ENCODE data around the gene PLEKHG5. TPM values are rescaled to one million over a fixed set of nuclear protein-coding genes. Genes with fewer than 3 reads are reported as not detected.
A peak's percentile ranks its signal among the peaks of the same experiment; 100 is the strongest.

PLEKHG5 gene
- total and polyA plus RNA-seq, 9 donors = 2.0 to 13.1 (median 9.4) TPM

DNA sequence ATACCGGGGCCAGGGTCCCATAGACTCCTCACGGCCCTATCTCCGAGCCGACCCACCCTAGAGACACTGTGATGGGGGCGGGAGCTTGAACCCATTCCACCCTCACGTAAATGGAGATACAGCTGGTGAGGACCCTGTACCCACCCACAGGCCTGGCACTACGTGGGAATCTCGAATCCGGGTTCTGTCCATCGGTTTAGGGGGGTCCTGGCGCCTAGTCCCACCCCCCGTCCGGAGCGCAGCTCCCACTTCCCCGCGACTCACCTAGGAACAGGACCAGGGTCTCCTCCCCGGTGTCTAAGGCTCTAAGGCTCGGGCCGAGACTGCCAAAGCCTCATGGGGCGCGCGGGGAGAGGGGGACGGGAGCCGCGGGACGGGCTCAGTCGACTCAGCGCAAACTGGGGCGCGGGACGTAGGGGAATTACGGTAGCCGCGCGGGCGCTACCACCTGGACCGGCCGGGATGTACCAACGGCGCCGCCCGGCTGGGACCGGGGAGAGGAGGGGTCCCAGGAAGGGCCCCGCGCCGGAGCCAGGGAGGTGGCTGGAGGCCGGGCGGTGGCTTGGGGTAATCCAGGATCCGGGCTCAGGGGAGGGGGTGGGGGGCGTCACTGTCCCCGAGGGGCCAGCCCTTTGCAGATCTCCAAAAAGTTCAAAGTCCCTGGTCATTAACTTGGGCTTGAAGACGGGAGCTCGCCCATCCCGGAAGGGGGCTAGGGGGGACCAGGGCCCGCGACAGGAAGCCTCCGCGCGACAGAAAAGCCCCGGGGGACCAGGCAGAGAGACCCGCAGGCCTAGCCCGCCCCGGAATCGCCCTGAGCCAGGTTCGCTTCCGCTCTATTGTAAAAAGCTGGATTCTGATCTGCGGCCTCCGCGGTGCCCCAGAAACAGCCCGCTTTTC, 1.0 kb downstream of the PLEKHG5 start:
- Histone ChIP-seq H3K27me3 (no peaks in the 10 kb centered on the region), H3K9me3 (no peaks in the 10 kb centered on the region), H3K36me3 (no peaks in the 10 kb centered on the region), H3K4me1 (ENCODE audit: insufficient read depth) (peaks cover 3% of the 10 kb centered on the region), H3K27ac (no peak overlapping the region), H3K4me3 (peak overlapping the region; percentile 65)
- 1 to 3% (median 1%) methylated on average over 37 to 70 of the region's 70 CpGs for WGBS, 3 donors
- DNase-seq = peak; percentile 57 to 79 (median 61)
- intact Hi-C loops (cut with DNase I) = loop anchor here in 1 of 4 donors (10.0 kb wide), 1 partner anchor 64 kb away; the partner anchor contains the start of genes NOL9 and TAS1R1
- TF ChIP-seq EP300 (IDR thresholded peaks at IDR 0.05) (no peak), POLR2A (IDR thresholded peaks at IDR 0.05) (no peak)
- TF ChIP-seq, protein P1, sequence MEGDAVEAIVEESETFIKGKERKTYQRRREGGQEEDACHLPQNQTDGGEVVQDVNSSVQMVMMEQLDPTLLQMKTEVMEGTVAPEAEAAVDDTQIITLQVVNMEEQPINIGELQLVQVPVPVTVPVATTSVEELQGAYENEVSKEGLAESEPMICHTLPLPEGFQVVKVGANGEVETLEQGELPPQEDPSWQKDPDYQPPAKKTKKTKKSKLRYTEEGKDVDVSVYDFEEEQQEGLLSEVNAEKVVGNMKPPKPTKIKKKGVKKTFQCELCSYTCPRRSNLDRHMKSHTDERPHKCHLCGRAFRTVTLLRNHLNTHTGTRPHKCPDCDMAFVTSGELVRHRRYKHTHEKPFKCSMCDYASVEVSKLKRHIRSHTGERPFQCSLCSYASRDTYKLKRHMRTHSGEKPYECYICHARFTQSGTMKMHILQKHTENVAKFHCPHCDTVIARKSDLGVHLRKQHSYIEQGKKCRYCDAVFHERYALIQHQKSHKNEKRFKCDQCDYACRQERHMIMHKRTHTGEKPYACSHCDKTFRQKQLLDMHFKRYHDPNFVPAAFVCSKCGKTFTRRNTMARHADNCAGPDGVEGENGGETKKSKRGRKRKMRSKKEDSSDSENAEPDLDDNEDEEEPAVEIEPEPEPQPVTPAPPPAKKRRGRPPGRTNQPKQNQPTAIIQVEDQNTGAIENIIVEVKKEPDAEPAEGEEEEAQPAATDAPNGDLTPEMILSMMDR (IDR thresholded peaks at IDR 0.05) = no peak

DNA sequence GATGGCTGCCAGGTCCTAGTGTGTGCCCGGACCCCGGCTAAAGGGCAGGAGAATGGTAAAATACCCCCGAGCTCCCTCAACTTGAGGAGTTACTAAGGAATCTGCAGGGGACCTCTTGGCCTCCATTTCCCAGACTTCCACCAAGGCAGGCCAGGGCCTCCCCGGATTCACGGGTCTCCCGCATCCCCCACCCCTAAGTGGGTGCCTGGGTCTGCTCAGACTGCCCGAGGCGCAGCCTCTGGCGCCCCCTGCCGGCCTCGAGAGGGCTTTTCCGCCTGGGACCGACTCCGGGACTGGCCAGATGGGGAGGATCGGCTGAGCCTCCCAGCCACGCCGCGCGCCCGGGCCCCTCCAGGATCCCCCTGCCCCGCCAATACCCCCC, 1.7 kb downstream of the PLEKHG5 start:
- peak overlapping the region; percentile 65 for H3K4me3 ChIP-seq
- TF ChIP-seq, protein P1 (IDR thresholded peaks at IDR 0.05) = peak; percentile 49 to 77 (median 59)
- no peak for TF ChIP-seq EP300 (IDR thresholded peaks at IDR 0.05)
- peaks cover 3% of the 10 kb centered on the region for H3K4me1 ChIP-seq (ENCODE audit: insufficient read depth)
- DNase-seq = peak; percentile 45 to 75 (median 65)
- 13 to 14% (median 13%) methylated on average over 20 to 21 of the region's 21 CpGs for WGBS, 3 donors
- H3K36me3 ChIP-seq = no peaks in the 10 kb centered on the region
- intact Hi-C loops (cut with DNase I) = loop anchor here (5.0 to 10.0 kb wide), 4 partner anchors 65 to 158 kb away; partner anchors contain the start of genes NOL9 (in 1 of the 4) and TAS1R1 (in 1 of the 4)
- H3K27ac ChIP-seq = no peak overlapping the region
- no peaks in the 10 kb centered on the region for H3K27me3 ChIP-seq
- H3K9me3 ChIP-seq = no peaks in the 10 kb centered on the region

DNA sequence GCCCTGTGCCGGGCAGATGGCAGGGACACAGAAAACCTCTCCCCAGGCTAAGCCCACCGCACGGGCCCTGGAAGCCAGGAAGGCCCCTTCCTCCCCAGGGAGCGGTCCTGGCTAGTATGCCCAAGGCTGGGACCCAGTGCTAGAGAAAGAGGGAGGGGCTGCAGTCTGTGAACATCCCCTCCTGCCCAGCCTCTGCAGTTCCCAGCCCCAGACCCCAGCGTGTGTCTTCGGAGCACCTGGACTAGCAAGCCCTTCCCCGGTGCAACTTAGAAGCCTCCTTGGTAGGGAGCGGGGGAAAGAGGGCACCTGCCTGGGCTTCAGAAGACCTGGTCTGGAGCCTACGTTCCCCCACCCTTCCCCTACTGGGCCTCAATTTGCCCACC, 2.1 kb downstream of the PLEKHG5 start:
- Histone ChIP-seq H3K27me3 (no peaks in the 10 kb centered on the region), H3K4me1 (ENCODE audit: insufficient read depth) (peaks cover 3% of the 10 kb centered on the region), H3K4me3 (no peak overlapping the region), H3K27ac (no peak overlapping the region), H3K36me3 (no peaks in the 10 kb centered on the region), H3K9me3 (no peaks in the 10 kb centered on the region)
- no peak for DNase-seq
- TF ChIP-seq, protein P1 (IDR thresholded peaks at IDR 0.05) = no peak
- TF ChIP-seq POLR2A (IDR thresholded peaks at IDR 0.05) (no peak), EP300 (IDR thresholded peaks at IDR 0.05) (no peak)
- 75 to 80% (median 76%) methylated on average over 9 of the region's 9 CpGs for WGBS, 3 donors
- intact Hi-C loops (cut with DNase I) = loop anchor here (5.0 to 10.0 kb wide), 3 partner anchors 153 to 158 kb away; no protein-coding TSS in a partner anchor

DNA sequence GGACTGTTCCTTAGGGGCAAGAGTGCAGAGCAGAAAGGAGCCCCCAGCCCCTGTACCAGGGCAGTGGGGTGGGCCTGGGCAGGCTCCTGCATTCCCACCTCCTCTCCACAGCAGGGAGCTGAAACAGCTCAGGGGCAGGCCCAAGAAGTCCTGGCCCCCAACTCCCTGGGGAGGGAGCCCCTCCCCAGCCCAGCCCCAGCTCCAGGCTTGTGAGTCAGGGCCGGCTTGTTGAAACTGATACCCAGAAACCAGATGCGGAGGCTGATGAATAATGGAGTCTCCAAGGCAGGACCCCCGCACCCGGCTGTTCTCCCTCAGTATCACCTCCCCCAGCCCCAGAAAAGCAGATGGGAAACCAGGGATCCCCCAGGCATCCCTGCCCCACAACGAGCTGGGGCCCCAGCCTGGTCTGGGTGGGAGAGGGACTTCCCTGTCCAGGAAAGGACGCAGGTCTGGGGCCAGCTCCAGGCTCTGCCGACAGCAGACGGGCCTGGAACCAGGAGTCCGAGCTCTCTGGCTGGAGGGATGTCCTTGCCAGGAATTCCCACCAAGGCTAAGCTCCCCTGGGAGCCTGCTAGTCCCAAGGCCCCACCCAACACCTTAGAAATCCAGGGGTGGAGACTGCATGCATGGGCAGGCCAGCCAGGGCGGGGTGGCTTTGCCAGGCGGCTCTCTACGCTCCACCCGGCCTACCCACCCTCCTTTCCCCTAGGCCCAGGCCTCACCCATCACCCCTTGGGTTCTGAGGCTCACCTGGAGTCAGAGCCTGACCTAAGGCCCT, 2.7 kb downstream of the PLEKHG5 start:
- no peak overlapping the region for H3K4me3 ChIP-seq

More for the DNA sequence above, 2.7 kb downstream of the PLEKHG5 start:
- H3K36me3 ChIP-seq = no peaks in the 10 kb centered on the region
- TF ChIP-seq EP300 (IDR thresholded peaks at IDR 0.05) (no peak), POLR2A (IDR thresholded peaks at IDR 0.05) (no peak)
- TF ChIP-seq, protein P1 (IDR thresholded peaks at IDR 0.05) = no peak
- intact Hi-C loops (cut with DNase I) = loop anchor here (5.0 to 10.0 kb wide), 3 partner anchors 154 to 159 kb away; no protein-coding TSS in a partner anchor
- no peaks in the 10 kb centered on the region for H3K27me3 ChIP-seq
- no peak overlapping the region for H3K27ac ChIP-seq
- no peak for DNase-seq
- 85 to 88% (median 86%) methylated on average over 12 to 13 of the region's 13 CpGs for WGBS, 3 donors
- H3K9me3 ChIP-seq = no peaks in the 10 kb centered on the region
- peaks cover 3% of the 10 kb centered on the region for H3K4me1 ChIP-seq (ENCODE audit: insufficient read depth)
